Measurements from ENCODE around the gene MCL1.

GRCh38 chr1:150544204-150544603 is 35.2 kb downstream of the MCL1 start:
- no peak for TF ChIP-seq CTCF (IDR thresholded peaks at IDR 0.05)
- no peak for TF ChIP-seq USF2 (IDR thresholded peaks at IDR 0.05)
- no peak for TF ChIP-seq PBX3 (IDR thresholded peaks at IDR 0.05)
- no peak for TF ChIP-seq POLR2A (IDR thresholded peaks at IDR 0.05; ENCODE audit: low read length)
- no peak for TF ChIP-seq EP300 (IDR thresholded peaks at IDR 0.05)
- TF ChIP-seq PHF8 (IDR thresholded peaks at IDR 0.05; ENCODE audit: borderline replicate concordance, low read depth): no peak

All from A549 (cell line).